IMR-90 (cell line): ENCODE data around the gene CEBPE. TPM values are rescaled to one million over a fixed set of nuclear protein-coding genes. Genes with fewer than 3 reads are reported as not detected.

Source experiments
- ATAC-seq: fragments of 200-7000 bp; cut with Tn5 transposase; 2 replicates; pipeline ENCODE4 v1.9.1; 2020; ENCODE audit warnings: low read depth, mild to moderate bottlenecking, moderate library complexity
- BruUV-seq: library from RNA; stranded (reverse); fragments of 400-500 nt; replicated peaks from 2 replicates; lab custom pipeline; 2021; lab: Mats Ljungman, UMichigan
- CTCF ChIA-PET: fragments of 300-600 bp; formaldehyde crosslinking; extraction: SDS; loops from one replicate; lab custom pipeline; 2021; ENCODE audit warnings: antibody characterized with exemption; lab: Yijun Ruan, JAX
- POLR2A ChIA-PET: fragments of 300-600 bp; sonication (Branson Sonifier 250); formaldehyde crosslinking; loops from one replicate; lab custom pipeline; 2022; ENCODE audit warnings: antibody characterized with exemption; ENCODE audit not compliant: unreplicated experiment; lab: Charles Lee
- DNase-seq: peaks from one replicate; pipeline ENCODE4 v3.0.0; 2013
- H2AFZ ChIP-seq: replicated peaks from 2 replicates; pipeline ENCODE3; 2013; ENCODE audit warnings: low read length, mild to moderate bottlenecking; ENCODE audit not compliant: poor library complexity
- H2AK5ac ChIP-seq: 2 replicates; pipeline ENCODE4 v1.6.1; 2013; ENCODE audit warnings: low read depth, low read length, inconsistent platforms
- H2AK9ac ChIP-seq: replicated peaks from 2 replicates; pipeline ENCODE3; 2013; ENCODE audit warnings: mild to moderate bottlenecking, low read depth, low read length, moderate library complexity; ENCODE audit not compliant: poor library complexity
- H2BK120ac ChIP-seq: 2 replicates; pipeline ENCODE4 v1.6.1; 2013; ENCODE audit warnings: low read depth, low read length, inconsistent platforms
- H2BK15ac ChIP-seq: 3 replicates; pipeline ENCODE4 v1.6.1; 2013; ENCODE audit warnings: low read depth, low read length, inconsistent platforms
- H2BK20ac ChIP-seq: 2 replicates; pipeline ENCODE4 v1.6.1; 2013; ENCODE audit warnings: low read depth, mild to moderate bottlenecking, inconsistent platforms, low read length, moderate library complexity
- H2BK5ac ChIP-seq: 2 replicates; pipeline ENCODE4 v1.6.1; 2013; ENCODE audit warnings: mild to moderate bottlenecking, low read depth, low read length, inconsistent platforms; ENCODE audit not compliant: poor library complexity, severe bottlenecking
- H3K14ac ChIP-seq: replicated peaks from 2 replicates; pipeline ENCODE4 v1.6.1; 2013; ENCODE audit warnings: low read depth, low read length, inconsistent platforms
- H3K18ac ChIP-seq: 2 replicates; pipeline ENCODE4 v1.6.1; 2013; ENCODE audit warnings: low read depth, low read length, control low read depth
- H3K23ac ChIP-seq: 2 replicates; pipeline ENCODE4 v1.6.1; 2013; ENCODE audit warnings: low read depth, low read length, inconsistent platforms
- H3K27ac ChIP-seq: 2 replicates; pipeline ENCODE4 v1.5.1; 2013; ENCODE audit warnings: mild to moderate bottlenecking, control low read depth, low read length; ENCODE audit not compliant: insufficient read depth
- H3K27me3 ChIP-seq: 2 replicates; pipeline ENCODE4 v1.6.1; 2013; ENCODE audit warnings: low read length; ENCODE audit not compliant: control insufficient read depth, insufficient read depth
- H3K36me3 ChIP-seq: 2 replicates; pipeline ENCODE4 v1.6.1; 2013; ENCODE audit warnings: low read length, mixed read lengths; ENCODE audit not compliant: control insufficient read depth, insufficient read depth
- H3K4ac ChIP-seq: 2 replicates; pipeline ENCODE4 v1.6.1; 2013; ENCODE audit warnings: low read depth, low read length, inconsistent platforms
- H3K4me1 ChIP-seq: 2 replicates; pipeline ENCODE4 v1.6.1; 2013; ENCODE audit warnings: low read length, mixed read lengths; ENCODE audit not compliant: control insufficient read depth, insufficient read depth
- H3K4me2 ChIP-seq: 2 replicates; pipeline ENCODE4 v1.6.1; 2013; ENCODE audit warnings: low read depth, mild to moderate bottlenecking, control low read depth, low read length, moderate library complexity
- H3K4me3 ChIP-seq: 2 replicates; pipeline ENCODE4 v1.5.1; 2013; ENCODE audit warnings: low read depth, mild to moderate bottlenecking, control low read depth, low read length, moderate library complexity; ENCODE audit not compliant: insufficient read depth
- H3K56ac ChIP-seq: 2 replicates; pipeline ENCODE4 v1.6.1; 2013; ENCODE audit warnings: low read length, inconsistent platforms; ENCODE audit not compliant: insufficient read depth; ENCODE audit errors: extremely low read depth
- H3K79me1 ChIP-seq, 2 experiments: 2 replicates each; pipeline ENCODE4 v1.6.1; 2013; ENCODE audit warnings: low read length in 2 of 2, inconsistent platforms in 1 of 2, low read depth in 1 of 2
- H3K9ac ChIP-seq: 2 replicates; pipeline ENCODE4 v1.6.1; 2013; ENCODE audit warnings: low read depth, low read length, control low read depth
- H3K9me1 ChIP-seq: 2 replicates; pipeline ENCODE4 v1.6.1; 2013; ENCODE audit warnings: low read length, inconsistent platforms; ENCODE audit not compliant: insufficient read depth
- H3K9me3 ChIP-seq: 2 replicates; pipeline ENCODE4 v1.6.1; 2013; ENCODE audit warnings: low read length; ENCODE audit not compliant: control insufficient read depth, insufficient read depth
- H4K20me1 ChIP-seq: 2 replicates; pipeline ENCODE4 v1.6.1; 2013; ENCODE audit warnings: low read length, inconsistent platforms; ENCODE audit not compliant: insufficient read depth
- H4K5ac ChIP-seq: 2 replicates; pipeline ENCODE4 v1.6.1; 2013; ENCODE audit warnings: mild to moderate bottlenecking, low read depth, low read length, control low read depth
- H4K8ac ChIP-seq, 2 experiments: 2 replicates each; pipeline ENCODE4 v1.6.1; 2013; ENCODE audit warnings: low read depth in 2 of 2, low read length in 2 of 2, control low read depth in 1 of 2, inconsistent platforms in 1 of 2
- H4K91ac ChIP-seq: 2 replicates; pipeline ENCODE4 v1.6.1; 2013; ENCODE audit warnings: low read depth, low read length, inconsistent platforms; ENCODE audit not compliant: insufficient read depth
- BHLHE40 ChIP-seq: fragments of 150-350 bp; IDR thresholded peaks from 2 replicates; pipeline ENCODE4 v1.6.1; 2016; ENCODE audit warnings: mild to moderate bottlenecking, low read depth, low read length
- CEBPB ChIP-seq: IDR thresholded peaks from 2 replicates; pipeline ENCODE4 v1.6.1; 2012; ENCODE audit warnings: low read depth, low read length, improper control_type of control experiment
- FOS ChIP-seq: fragments of 150-350 bp; IDR thresholded peaks from 2 replicates; pipeline ENCODE4 v1.6.1; 2016; ENCODE audit warnings: low read depth, low read length
- MAZ ChIP-seq: IDR thresholded peaks from 2 replicates; pipeline ENCODE4 v1.6.1; 2012; ENCODE audit warnings: low read depth, mild to moderate bottlenecking, low read length, improper control_type of control experiment, moderate library complexity, borderline replicate concordance
- MXI1 ChIP-seq: IDR thresholded peaks from 2 replicates; pipeline ENCODE4 v1.6.1; 2012; ENCODE audit warnings: low read depth, mild to moderate bottlenecking, low read length, moderate library complexity, borderline replicate concordance
- NFE2L2 ChIP-seq: fragments of 150-350 bp; IDR thresholded peaks from 2 replicates; pipeline ENCODE4 v1.6.1; 2016; ENCODE audit warnings: low read depth, mild to moderate bottlenecking, low read length
- POLR2A ChIP-seq: IDR thresholded peaks from 2 replicates; pipeline ENCODE4 v1.6.1; 2012; ENCODE audit warnings: mild to moderate bottlenecking, low read depth, low read length
- RCOR1 ChIP-seq: IDR thresholded peaks from 2 replicates; pipeline ENCODE4 v1.6.1; 2012; ENCODE audit warnings: mild to moderate bottlenecking, low read length, improper control_type of control experiment; ENCODE audit not compliant: insufficient replicate concordance
- WGBS, 2 experiments: methylation state at CpG; one replicate each; pipeline versions ENCODE4 v1.1.5 to v1.1.7; 2013; ENCODE audit warnings: missing lambda C conversion rate in 2 of 2; ENCODE audit not compliant: insufficient read length in 1 of 2; ENCODE audit errors: extremely low coverage in 2 of 2; 5-methylcytosine and 5-hydroxymethylcytosine counted together
- dilution Hi-C: fragments of 300-500 bp; cut with HindIII; formaldehyde crosslinking; loops from one replicate; pipeline ENCODE4 v1.14.3; 2018; ENCODE audit warnings: low sequenced_read_pairs; ENCODE audit not compliant: unreplicated experiment
- in situ Hi-C: fragments of 300-500 bp; cut with MboI; formaldehyde crosslinking; loops from 3 replicates; pipeline ENCODE4 v1.14.3; 2019; ENCODE audit warnings: low sequenced_read_pairs, inconsistent platforms, mixed read lengths
- intact Hi-C: fragments of 100-400 bp; cut with micrococcal nuclease; formaldehyde crosslinking; loops from 2 replicates; pipeline ENCODE4 v1.10.0; 2022
- polyA plus RNA-seq, 3 experiments: library from polyadenylated mRNA; depleted of rRNA; stranded (reverse); fragments of >200 nt; gene quantifications; 2 replicates each; pipeline ENCODE4 v1.2.3, GENCODE V29; 2012; ENCODE audit warnings: low replicate concordance in 1 of 3
- total RNA-seq: library from RNA; depleted of rRNA; stranded (reverse); fragments of >200 nt; gene quantifications from 2 replicates; pipeline ENCODE4 v1.2.3, GENCODE V29; 2012
- TF ChIP-seq, protein P1 (sequence below): fragments of 150-350 bp; IDR thresholded peaks from 2 replicates; pipeline ENCODE4 v1.6.1; 2016; ENCODE audit warnings: low read depth, mild to moderate bottlenecking, low read length, moderate library complexity, borderline replicate concordance

The CEBPE gene
- total and polyA plus RNA-seq, 2 of the 4 experiments (the other 2 are of a cell fraction), result 0.05 TPM; not detected in 1

DNA sequence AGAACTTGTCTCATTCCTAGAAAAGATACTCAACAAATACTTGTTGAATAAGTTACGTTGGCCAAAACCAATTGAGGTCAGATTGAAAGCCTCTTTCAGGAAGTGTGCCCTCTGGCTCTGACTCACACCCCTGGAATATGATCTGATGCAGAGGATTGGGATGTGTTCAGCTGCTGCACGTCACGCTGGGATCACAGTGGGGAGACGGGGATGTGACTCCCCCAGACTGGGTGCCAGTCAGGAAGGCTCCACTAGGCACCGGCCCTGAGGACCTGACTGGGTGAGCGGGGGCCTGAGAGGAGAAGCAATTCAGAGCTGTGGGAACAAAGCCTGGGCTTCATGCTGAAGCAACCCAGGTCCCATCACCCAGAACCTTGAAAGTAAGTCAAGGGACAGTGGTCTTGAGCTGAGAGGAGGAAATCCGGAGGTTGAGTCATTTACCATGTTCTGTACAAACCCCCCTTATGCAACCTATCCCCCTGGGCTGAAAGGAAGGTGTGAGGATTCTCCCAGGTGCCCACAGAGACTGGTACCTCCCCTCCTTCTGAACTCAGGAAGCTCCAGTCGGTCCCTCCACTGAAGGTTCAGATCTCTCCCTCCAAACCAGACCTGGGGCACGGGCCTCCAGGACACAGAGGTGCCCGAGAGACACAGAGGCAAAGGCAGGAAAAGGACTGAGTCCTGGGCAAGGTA lies 3.9 kb downstream of the CEBPE start:
- peak overlapping the region; percentile 95 for H4K91ac ChIP-seq
- peak overlapping the region; percentile 69 for H3K56ac ChIP-seq
- H2AK9ac ChIP-seq, result peak overlapping the region; percentile 92
- ATAC-seq (peak; percentile 88), DNase-seq (peak; percentile 99)
- H3K9ac ChIP-seq, result peak overlapping the region; percentile 3; the same call in 1 of the 2 replicates
- dilution Hi-C loops (no loop called here), intact Hi-C loops (no loop called here), in situ Hi-C loops (loop anchor here (10.0 kb wide), 1 partner anchor 190 kb away; the partner anchor contains the start of genes BCL2L2 and PPP1R3E)
- peaks cover 9 to 10% of the 10 kb centered on the region in 2 experiments; a peak in 2 of 4 replicates for H3K79me1 ChIP-seq
- H3K9me3 ChIP-seq, result no peaks in the 10 kb centered on the region
- H4K8ac ChIP-seq, result peak overlapping the region; percentile 57 to 95
- H2AFZ ChIP-seq, result peak overlapping the region; percentile 82
- 14% methylated on average over 2 of the region's 10 CpGs; no CpG with 5 or more reads in 1 of the 2 experiments for WGBS, 2 experiments
- no peak overlapping the region for H3K4me3 ChIP-seq
- H3K4me2 ChIP-seq, result peak overlapping the region; percentile 58
- peak overlapping the region; percentile 95 for H2BK5ac ChIP-seq
- no TSS peak for BruUV-seq
- H3K23ac ChIP-seq, result peak overlapping the region; percentile 89
- no peaks in the 10 kb centered on the region for H3K36me3 ChIP-seq
- peak overlapping the region; percentile 100; the same call in 2 of the 3 replicates for H2BK15ac ChIP-seq
- H4K20me1 ChIP-seq, result no peaks in the 10 kb centered on the region
- no peaks in the 10 kb centered on the region for H3K27me3 ChIP-seq
- peak overlapping the region; percentile 84 for H3K18ac ChIP-seq
- peak overlapping the region; percentile 65 for H3K14ac ChIP-seq
- peak overlapping the region; percentile 78 for H3K27ac ChIP-seq
- peak overlapping the region; percentile 95 for H2BK20ac ChIP-seq
- peak overlapping the region; percentile 97 for H2AK5ac ChIP-seq
- H3K4me1 ChIP-seq, result peaks cover 29% of the 10 kb centered on the region
- no peak for TF ChIP-seq MXI1
- TF ChIP-seq RCOR1, result peak; percentile 16
- peak; percentile 75; the same call in 1 of the 2 replicates for TF ChIP-seq POLR2A
- peak; percentile 41; the same call in 1 of the 2 replicates for TF ChIP-seq CEBPB
- TF ChIP-seq FOS, result peak; percentile 98
- peak; percentile 72 for TF ChIP-seq BHLHE40
- peak; percentile 71; the same call in 1 of the 2 replicates for TF ChIP-seq MAZ
- TF ChIP-seq, protein P1, sequence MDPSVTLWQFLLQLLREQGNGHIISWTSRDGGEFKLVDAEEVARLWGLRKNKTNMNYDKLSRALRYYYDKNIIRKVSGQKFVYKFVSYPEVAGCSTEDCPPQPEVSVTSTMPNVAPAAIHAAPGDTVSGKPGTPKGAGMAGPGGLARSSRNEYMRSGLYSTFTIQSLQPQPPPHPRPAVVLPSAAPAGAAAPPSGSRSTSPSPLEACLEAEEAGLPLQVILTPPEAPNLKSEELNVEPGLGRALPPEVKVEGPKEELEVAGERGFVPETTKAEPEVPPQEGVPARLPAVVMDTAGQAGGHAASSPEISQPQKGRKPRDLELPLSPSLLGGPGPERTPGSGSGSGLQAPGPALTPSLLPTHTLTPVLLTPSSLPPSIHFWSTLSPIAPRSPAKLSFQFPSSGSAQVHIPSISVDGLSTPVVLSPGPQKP, result no peak
- 0 out of 2 replicates have a peak, but pooled peaks have one; percentile 5 for TF ChIP-seq NFE2L2
- H3K9me1 ChIP-seq, result peaks cover 35% of the 10 kb centered on the region
- peak overlapping the region; percentile 73 for H4K5ac ChIP-seq
- CTCF ChIA-PET, result interaction anchor here (0.6 kb wide), 2 partner anchors 38 to 179 kb away, joined by 3 read pairs; no protein-coding TSS in a partner anchor
- POLR2A ChIA-PET, result interaction anchor here (1.0 kb wide), 1 partner anchor 20 kb away, joined by 3 read pairs; the partner anchor contains the start of genes ACIN1 and C14orf119
- peak overlapping the region; percentile 95 for H3K4ac ChIP-seq
- H2BK120ac ChIP-seq, result peak overlapping the region; percentile 98
